ENCODE measurements around the gene SRPRB. TPM values are rescaled to one million over a fixed set of nuclear protein-coding genes. Genes with fewer than 3 reads are reported as not detected.

SRPRB gene
- polyA plus RNA-seq, 3 donors = 47.4 to 54.2 (median 53.1) TPM

- DNase-seq = no peak
These were observed 34.6 kb downstream of the SRPRB start for GRCh38 chr3:133840055-133840737.

GRCh38 chr3:133840767-133841166 lies 35.2 kb downstream of the SRPRB start:
- no peak for DNase-seq

- DNase-seq = no peak
These were observed 35.6 kb downstream of the SRPRB start for GRCh38 chr3:133841196-133841595.

- DNase-seq = no peak
These were observed 36.5 kb downstream of the SRPRB start for GRCh38 chr3:133842158-133842557.

- DNase-seq = no peak
These were observed 38.0 kb downstream of the SRPRB start for GRCh38 chr3:133843634-133844033.

- no peak for DNase-seq
These were observed 39.5 kb downstream of the SRPRB start for GRCh38 chr3:133845127-133845526.

GRCh38 chr3:133849346-133849745 lies 43.7 kb downstream of the SRPRB start:
- no peak for DNase-seq

GRCh38 chr3:133850034-133850433 lies 44.4 kb downstream of the SRPRB start:
- DNase-seq = no peak

GRCh38 chr3:133851266-133851906 lies 45.8 kb downstream of the SRPRB start:
- DNase-seq = no peak

GRCh38 chr3:133851931-133852330 lies 46.3 kb downstream of the SRPRB start:
- DNase-seq = no peak

- DNase-seq = no peak
These were observed 47.7 kb downstream of the SRPRB start for GRCh38 chr3:133853063-133853924.

- DNase-seq = no peak
These were observed 48.3 kb downstream of the SRPRB start for GRCh38 chr3:133853925-133854227.

GRCh38 chr3:133854264-133855001 lies 48.8 kb downstream of the SRPRB start:
- no peak for DNase-seq

GRCh38 chr3:133855002-133855370 lies 49.4 kb downstream of the SRPRB start:
- no peak for DNase-seq

GRCh38 chr3:133855772-133856171 lies 50.2 kb downstream of the SRPRB start:
- DNase-seq = no peak

- DNase-seq = no peak
These were observed 50.7 kb downstream of the SRPRB start for GRCh38 chr3:133856316-133856715.

GRCh38 chr3:133857767-133858166 lies 52.2 kb downstream of the SRPRB start:
- DNase-seq = no peak

GRCh38 chr3:133859381-133860234 lies 54.0 kb downstream of the SRPRB start:
- no peak for DNase-seq

- DNase-seq = no peak
These were observed 54.9 kb downstream of the SRPRB start for GRCh38 chr3:133860519-133860918.

- DNase-seq = no peak
These were observed 56.5 kb downstream of the SRPRB start for GRCh38 chr3:133862161-133862560.

- DNase-seq = no peak
These were observed 58.3 kb downstream of the SRPRB start for GRCh38 chr3:133863911-133864310.
